HG02981 (cell line): Measurements from ENCODE around the gene SPTLC3.

ENCODE experiments used
- ATAC-seq: cut with Tn5 transposase; IDR thresholded peaks from one replicate; pipeline ENCODE4 v1.9.1; 2021; ENCODE audit warnings: mild to moderate bottlenecking, moderate library complexity; ENCODE audit not compliant: unreplicated experiment

The SPTLC3 gene

GRCh38 chr20:13089950-13090469 lies 81.2 kb downstream of the SPTLC3 start:
- no peak for ATAC-seq

GRCh38 chr20:13092111-13092510 lies 83.3 kb downstream of the SPTLC3 start:
- ATAC-seq = no peak

- ATAC-seq = no peak
Observed at GRCh38 chr20:13094976-13095375, 86.2 kb downstream of the SPTLC3 start.

- no peak for ATAC-seq
Observed at GRCh38 chr20:13098720-13099355, 90.1 kb downstream of the SPTLC3 start.

- ATAC-seq = no peak
Observed at GRCh38 chr20:13099676-13100075, 90.9 kb downstream of the SPTLC3 start.

GRCh38 chr20:13101276-13101675 lies 92.5 kb downstream of the SPTLC3 start:
- no peak for ATAC-seq

- no peak for ATAC-seq
Observed at GRCh38 chr20:13101706-13102105, 92.9 kb downstream of the SPTLC3 start.

GRCh38 chr20:13102237-13102636 lies 93.5 kb downstream of the SPTLC3 start:
- no peak for ATAC-seq

- ATAC-seq = no peak
Observed at GRCh38 chr20:13102694-13103093, 93.9 kb downstream of the SPTLC3 start.

GRCh38 chr20:13105039-13105438 lies 96.3 kb downstream of the SPTLC3 start:
- no peak for ATAC-seq

GRCh38 chr20:13105864-13106457 lies 97.2 kb downstream of the SPTLC3 start:
- no peak for ATAC-seq

GRCh38 chr20:13109658-13110057 lies 100.9 kb downstream of the SPTLC3 start:
- ATAC-seq = no peak

- ATAC-seq = no peak
Observed at GRCh38 chr20:13110796-13111195, 102.0 kb downstream of the SPTLC3 start.

- ATAC-seq = no peak
Observed at GRCh38 chr20:13111249-13111911, 102.6 kb downstream of the SPTLC3 start.

- no peak for ATAC-seq
Observed at GRCh38 chr20:13113731-13114130, 105.0 kb downstream of the SPTLC3 start.

- ATAC-seq = no peak
Observed at GRCh38 chr20:13117200-13117599, 108.4 kb downstream of the SPTLC3 start.

- no peak for ATAC-seq
Observed at GRCh38 chr20:13118676-13119075, 109.9 kb downstream of the SPTLC3 start.

GRCh38 chr20:13119583-13119982 lies 110.8 kb downstream of the SPTLC3 start:
- peak; percentile 62 for ATAC-seq

- no peak for ATAC-seq
Observed at GRCh38 chr20:13120471-13120870, 111.7 kb downstream of the SPTLC3 start.

- ATAC-seq = peak; percentile 67
Observed at GRCh38 chr20:13121840-13122515, 113.2 kb downstream of the SPTLC3 start.

GRCh38 chr20:13125486-13125885 lies 116.7 kb downstream of the SPTLC3 start:
- no peak for ATAC-seq

GRCh38 chr20:13128173-13128572 lies 119.4 kb downstream of the SPTLC3 start:
- no peak for ATAC-seq
